ENCODE measurements around the gene CACNA1E.

CACNA1E gene

DNA sequence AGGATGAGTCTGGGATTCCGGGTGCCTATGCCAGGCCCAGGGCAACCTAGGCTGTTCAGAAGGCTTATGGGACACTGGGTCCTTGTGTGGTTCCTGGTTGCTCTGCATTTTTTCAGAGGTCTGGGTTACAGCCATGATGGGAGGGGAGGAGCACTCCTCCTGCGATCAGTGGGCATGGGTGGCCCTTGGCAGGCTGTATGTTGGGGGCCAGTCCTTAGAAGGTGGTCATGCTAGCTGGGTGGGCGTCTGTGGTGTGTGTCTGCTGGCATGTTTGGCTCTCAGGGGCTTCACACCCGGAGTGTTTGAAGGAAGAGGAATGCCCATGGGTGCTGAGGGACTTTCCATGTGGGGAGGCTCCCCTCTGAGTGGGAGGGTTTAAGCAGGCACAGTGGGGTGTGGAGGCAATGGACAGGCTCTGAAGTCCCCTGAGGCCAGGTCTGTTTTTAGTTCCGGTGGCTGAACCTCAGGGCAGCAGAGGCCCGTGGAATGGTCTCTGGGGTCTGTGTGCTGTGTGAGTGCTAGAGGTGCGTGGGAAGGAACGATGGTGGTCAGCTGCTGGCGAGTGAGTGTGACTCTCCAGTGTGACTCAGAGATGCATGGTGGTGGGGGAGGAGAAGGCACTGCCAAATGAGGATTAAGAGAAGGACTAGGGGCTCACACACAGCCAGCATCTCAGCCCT is 25.3 kb downstream of the CACNA1E start:
- TF ChIP-seq SIN3A (IDR thresholded peaks at IDR 0.05; ENCODE audit: borderline replicate concordance, insufficient read depth, low read length), result no peak
- TF ChIP-seq, protein P1, sequence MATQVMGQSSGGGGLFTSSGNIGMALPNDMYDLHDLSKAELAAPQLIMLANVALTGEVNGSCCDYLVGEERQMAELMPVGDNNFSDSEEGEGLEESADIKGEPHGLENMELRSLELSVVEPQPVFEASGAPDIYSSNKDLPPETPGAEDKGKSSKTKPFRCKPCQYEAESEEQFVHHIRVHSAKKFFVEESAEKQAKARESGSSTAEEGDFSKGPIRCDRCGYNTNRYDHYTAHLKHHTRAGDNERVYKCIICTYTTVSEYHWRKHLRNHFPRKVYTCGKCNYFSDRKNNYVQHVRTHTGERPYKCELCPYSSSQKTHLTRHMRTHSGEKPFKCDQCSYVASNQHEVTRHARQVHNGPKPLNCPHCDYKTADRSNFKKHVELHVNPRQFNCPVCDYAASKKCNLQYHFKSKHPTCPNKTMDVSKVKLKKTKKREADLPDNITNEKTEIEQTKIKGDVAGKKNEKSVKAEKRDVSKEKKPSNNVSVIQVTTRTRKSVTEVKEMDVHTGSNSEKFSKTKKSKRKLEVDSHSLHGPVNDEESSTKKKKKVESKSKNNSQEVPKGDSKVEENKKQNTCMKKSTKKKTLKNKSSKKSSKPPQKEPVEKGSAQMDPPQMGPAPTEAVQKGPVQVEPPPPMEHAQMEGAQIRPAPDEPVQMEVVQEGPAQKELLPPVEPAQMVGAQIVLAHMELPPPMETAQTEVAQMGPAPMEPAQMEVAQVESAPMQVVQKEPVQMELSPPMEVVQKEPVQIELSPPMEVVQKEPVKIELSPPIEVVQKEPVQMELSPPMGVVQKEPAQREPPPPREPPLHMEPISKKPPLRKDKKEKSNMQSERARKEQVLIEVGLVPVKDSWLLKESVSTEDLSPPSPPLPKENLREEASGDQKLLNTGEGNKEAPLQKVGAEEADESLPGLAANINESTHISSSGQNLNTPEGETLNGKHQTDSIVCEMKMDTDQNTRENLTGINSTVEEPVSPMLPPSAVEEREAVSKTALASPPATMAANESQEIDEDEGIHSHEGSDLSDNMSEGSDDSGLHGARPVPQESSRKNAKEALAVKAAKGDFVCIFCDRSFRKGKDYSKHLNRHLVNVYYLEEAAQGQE (IDR thresholded peaks at IDR 0.05; ENCODE audit: insufficient read depth in 1 of 2, low read depth in 2 of 2, low read length in 2 of 2), result no peak
- no peak for TF ChIP-seq TAF1 (IDR thresholded peaks at IDR 0.05; ENCODE audit: borderline replicate concordance, insufficient read depth, low read length)
- no peak for TF ChIP-seq POLR2AphosphoS5 (IDR thresholded peaks at IDR 0.05; ENCODE audit: low read depth, low read length)
- TF ChIP-seq FOXP2 (optimal IDR thresholded peaks at IDR 0.05; ENCODE audit: borderline replicate concordance, extremely low read depth, extremely low read length, insufficient read depth), result no peak

DNA sequence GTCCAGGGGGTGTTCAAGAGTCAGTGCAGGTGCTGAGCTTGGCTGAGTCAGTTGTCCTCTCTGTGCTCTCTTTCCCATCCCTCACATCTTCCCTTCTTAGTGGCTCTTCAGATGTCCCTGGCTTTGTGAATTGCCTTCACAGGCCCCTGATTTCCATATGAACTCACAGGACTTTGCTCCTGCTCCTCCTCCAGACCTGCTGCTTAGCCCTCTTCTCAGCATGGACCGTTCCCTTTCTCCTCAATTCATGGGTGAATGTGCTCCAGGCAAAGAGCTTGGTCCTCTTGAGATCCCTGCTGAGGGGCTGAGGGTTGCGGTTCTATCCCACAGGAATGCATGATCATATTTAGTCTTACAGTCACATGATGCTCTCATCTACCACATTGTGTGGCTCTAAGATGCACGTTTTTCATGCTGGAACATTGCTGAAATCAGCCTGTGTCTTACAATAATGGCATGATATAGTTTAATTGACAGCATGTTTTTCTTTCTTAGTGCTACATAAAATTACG is 30.5 kb downstream of the CACNA1E start:
- TF ChIP-seq POLR2AphosphoS5 (IDR thresholded peaks at IDR 0.05; ENCODE audit: low read depth, low read length) (no peak), TAF1 (IDR thresholded peaks at IDR 0.05; ENCODE audit: borderline replicate concordance, insufficient read depth, low read length) (no peak), SIN3A (IDR thresholded peaks at IDR 0.05; ENCODE audit: borderline replicate concordance, insufficient read depth, low read length) (no peak), FOXP2 (optimal IDR thresholded peaks at IDR 0.05; ENCODE audit: borderline replicate concordance, extremely low read depth, extremely low read length, insufficient read depth) (no peak)
- TF ChIP-seq, protein P1 (IDR thresholded peaks at IDR 0.05; ENCODE audit: insufficient read depth in 1 of 2, low read depth in 2 of 2, low read length in 2 of 2), result no peak

DNA sequence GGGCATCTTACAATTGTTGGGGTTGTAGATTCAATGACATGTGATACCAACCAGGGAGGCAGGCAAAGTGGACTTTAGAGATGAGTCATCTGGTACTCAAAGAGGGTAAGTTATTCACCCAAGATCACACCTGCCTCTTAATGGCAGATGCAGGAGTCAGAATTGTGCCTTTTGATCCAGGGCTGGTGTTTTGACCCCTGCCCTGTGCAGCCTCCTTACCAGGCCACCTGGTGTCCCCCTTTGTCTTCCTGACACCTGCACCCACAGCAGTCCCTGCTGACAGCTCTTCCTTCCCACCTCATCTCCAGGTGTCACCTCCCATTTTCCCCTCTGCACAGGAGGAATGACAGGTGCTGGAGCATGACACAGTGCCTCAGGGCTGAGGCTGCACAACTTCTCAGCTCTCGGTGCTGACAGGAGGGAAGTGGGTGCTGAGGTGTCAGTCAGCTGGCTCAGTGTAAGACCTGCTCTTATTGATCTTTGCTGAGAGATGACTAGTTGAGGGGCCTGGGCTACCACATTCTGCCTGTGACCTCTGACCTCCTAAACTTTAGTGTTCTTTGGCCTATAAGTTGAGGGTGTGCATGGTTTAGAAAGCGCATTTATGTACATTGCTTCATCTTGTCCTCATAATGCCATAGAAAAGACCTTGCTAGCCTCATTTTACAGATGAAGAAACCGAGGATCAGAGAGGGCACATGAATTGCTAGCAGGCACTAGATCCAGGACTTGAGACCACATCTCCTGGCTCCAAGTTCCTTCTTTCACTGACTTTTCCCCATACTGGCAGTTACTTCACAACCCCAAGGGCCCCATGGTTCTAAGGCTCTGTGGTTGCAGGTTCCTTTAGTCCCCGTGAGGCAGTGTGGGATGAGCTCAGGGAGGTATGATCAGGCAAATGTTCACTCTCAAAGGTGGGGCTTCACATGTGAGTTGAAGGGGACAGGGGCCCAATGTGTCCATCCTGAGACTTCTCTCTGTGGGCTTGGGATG is 31.3 kb downstream of the CACNA1E start:
- TF ChIP-seq SIN3A (IDR thresholded peaks at IDR 0.05; ENCODE audit: borderline replicate concordance, insufficient read depth, low read length), result no peak
- TF ChIP-seq TAF1 (IDR thresholded peaks at IDR 0.05; ENCODE audit: borderline replicate concordance, insufficient read depth, low read length), result no peak
- no peak for TF ChIP-seq POLR2AphosphoS5 (IDR thresholded peaks at IDR 0.05; ENCODE audit: low read depth, low read length)
- TF ChIP-seq FOXP2 (optimal IDR thresholded peaks at IDR 0.05; ENCODE audit: borderline replicate concordance, extremely low read depth, extremely low read length, insufficient read depth), result no peak
- TF ChIP-seq, protein P1 (IDR thresholded peaks at IDR 0.05; ENCODE audit: insufficient read depth in 1 of 2, low read depth in 2 of 2, low read length in 2 of 2), result no peak

DNA sequence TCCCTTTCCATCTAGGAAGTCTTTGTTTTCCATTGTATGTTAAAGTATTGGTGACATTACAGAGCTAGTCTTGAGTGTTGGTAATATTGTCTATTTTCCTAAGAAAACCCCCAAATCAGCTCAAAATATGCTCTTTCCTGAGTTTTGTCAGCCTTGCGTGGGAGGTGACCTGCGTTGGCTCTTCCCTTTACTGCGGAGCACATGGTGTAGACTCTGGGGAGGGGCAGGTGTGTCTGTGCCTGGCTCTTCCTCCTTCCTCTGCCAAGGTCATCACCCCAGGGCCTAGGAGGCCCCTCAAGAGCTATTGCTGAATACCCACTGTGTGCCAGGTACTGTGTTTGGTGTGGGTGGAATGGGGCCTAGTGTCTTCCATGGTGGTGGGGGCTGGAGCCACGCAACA is 33.4 kb downstream of the CACNA1E start:
- no peak for TF ChIP-seq FOXP2 (optimal IDR thresholded peaks at IDR 0.05; ENCODE audit: borderline replicate concordance, extremely low read depth, extremely low read length, insufficient read depth)
- TF ChIP-seq POLR2AphosphoS5 (IDR thresholded peaks at IDR 0.05; ENCODE audit: low read depth, low read length), result no peak
- no peak for TF ChIP-seq TAF1 (IDR thresholded peaks at IDR 0.05; ENCODE audit: borderline replicate concordance, insufficient read depth, low read length)
- no peak for TF ChIP-seq SIN3A (IDR thresholded peaks at IDR 0.05; ENCODE audit: borderline replicate concordance, insufficient read depth, low read length)
- TF ChIP-seq, protein P1 (IDR thresholded peaks at IDR 0.05; ENCODE audit: insufficient read depth in 1 of 2, low read depth in 2 of 2, low read length in 2 of 2), result no peak

Data from PFSK-1 (cell line).